NCI-H128 (cell line): ENCODE results near the gene EPS8.

Source experiments
- DNase-seq: peaks from one replicate; lab custom pipeline; 2025; ENCODE audit not compliant: unreplicated experiment; lab: John Stamatoyannopoulos, UW

Gene EPS8

DNA sequence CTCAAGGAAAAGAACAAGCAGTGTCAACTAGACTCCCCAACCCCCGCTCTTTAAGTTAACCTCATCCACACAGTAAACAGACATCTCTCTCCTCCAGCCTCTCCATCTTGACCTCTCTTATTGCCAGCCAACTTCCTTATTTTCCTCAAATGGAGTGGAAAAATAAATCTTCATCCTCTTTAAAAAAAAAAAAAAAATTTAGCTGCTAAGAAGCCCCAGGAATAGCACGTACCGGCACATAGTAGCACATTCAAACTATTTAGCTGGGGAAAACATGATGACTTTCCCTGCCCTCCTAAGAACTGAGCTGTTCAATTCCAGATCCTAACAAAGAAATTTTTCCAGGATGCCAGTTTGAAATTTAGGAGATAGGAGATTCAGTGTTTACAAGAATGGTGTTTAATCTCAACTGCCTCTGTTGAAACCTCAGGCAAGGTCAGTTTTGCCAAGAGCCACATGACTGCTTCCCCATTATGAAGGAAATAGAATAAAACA, 90.8 kb downstream of the EPS8 start:
- DNase-seq: no peak

DNA sequence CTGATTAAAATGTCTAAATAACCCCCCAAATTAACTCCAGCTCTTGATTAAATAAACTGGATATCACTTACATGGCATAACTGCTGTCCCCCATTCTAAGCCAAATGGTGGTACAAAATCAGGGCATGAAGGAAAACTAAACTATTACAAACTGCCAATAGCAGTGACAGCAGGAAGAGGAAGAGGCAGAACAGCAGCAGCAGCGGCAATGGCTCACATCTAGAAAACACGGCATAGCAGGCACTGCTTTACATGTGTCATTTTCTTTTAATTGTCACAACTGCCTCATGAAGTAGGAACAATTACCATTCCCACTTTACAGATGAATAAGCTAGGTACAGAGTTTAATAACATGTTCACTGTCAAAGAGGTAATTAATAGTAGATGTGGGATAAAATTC, 92.0 kb downstream of the EPS8 start:
- no peak for DNase-seq

DNA sequence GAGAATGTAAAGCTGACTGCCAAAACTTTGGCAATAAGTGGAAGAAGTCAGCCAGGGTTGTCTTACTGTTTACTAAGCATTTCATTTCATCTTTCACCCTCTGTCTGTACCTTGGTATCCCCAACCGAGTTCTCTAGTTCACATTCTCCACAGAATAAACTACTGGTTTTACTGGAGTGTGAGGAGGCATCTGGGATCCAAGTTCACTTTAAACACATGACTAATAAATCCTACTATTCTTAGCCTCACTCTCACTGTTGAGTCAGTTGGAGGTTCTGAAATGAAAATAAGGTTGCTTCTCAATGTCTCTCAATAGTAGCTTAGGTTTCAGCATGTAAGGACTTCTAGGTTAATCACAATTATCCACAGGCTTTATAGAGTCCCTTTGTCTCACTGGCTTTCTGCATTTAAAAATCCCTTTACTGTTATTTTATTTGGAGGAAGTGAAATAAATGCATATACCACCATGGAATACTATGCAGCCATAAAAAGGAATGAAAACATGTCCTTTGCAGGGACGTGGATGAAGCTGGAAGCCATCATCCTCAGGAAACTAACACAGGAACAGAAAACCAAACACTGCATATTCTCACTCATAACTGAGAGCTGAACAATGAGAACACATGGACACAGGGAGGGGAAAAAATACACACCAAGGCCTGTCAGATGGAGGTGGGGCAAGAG, 95.8 kb downstream of the EPS8 start:
- no peak for DNase-seq

DNA sequence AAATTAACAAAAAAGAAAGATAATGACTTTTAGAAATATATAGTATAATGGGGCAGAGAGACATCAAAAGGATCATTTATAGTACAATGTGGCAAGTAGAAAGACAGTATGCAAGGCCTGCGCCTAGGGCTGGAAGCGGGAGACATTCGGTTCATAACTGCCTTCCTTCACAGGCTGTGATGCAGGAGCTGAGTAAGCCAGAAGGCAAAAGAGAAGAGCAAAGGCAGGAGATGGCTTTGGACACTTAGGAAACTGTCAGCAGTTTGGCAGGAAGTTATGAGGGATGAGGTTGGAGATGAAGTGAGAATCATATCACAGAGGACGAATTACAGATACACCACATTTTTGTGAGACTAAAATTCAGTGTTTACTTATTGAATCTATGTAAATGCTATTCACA, 97.8 kb downstream of the EPS8 start:
- no peak for DNase-seq

DNA sequence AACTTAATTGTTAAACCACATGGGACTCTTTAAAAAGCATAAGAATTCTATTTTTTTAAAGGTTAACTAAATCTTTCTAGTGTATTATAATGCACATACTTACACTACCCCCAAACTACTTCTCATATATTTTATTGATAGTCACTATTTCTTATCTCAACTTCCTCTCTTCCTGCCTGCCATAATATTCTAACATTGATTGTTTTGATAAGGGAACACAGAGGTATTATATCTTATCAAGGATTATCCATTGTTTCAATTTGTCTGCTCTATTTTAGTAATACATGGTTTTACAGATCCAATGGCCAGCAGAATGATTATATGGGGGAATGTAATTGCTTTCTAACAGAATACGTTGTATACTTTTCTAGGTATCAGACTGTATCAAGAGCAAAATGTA, 98.9 kb downstream of the EPS8 start:
- no peak for DNase-seq

DNA sequence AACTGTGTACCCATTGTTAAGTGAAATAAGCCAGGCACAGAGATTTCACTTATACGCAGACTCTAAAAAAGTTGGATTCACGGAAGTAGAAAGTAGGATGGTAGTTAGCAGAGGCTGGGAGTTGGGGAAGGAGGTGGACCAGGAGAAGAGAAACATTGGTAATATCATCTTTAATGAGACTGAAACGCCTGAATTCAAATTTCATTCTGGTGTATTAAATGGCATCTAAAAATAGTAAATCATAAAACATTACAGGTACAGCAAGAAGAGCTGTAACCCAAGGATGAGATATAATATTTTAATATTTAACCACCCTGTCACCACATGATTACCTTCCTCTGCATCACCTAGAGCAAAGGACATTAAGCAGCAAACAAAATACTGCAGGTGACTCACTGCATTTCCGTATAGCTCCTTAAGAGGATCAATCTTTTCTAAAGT, 99.4 kb downstream of the EPS8 start:
- DNase-seq: no peak

DNA sequence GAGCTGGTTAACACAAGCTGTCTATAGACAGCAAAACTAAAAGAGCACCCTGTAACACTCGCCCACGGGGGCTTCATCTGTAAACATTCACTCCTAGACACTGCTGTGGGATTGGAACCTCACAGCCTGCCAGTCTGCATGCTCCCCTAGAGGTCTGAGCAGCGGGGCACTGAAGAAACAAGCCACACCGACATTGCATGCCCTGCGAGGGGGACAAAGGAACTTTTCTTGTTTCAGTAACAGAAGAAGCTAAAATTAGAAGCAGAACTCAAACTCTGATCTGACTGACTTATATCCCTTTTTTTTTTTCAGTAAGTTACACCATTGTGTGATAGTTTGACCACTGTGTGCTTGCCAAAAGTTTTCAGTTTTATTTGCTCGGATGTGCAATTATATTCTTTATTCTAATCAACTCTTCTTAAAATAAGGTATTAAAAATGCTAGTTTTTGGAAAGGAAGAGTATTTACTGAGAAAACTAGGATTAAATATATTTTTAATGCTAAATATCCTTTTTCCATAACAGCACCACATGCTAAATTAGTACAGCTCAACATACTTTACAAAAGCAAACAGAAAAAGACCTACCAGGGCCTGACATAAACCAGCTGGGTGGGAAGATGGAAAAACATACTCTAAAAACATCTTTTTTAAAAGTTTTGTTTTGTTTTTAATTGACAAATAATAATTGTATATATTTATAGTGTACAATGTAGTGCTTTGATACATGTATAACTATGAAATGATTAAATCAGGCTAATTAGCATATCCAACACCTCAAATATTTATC, 100.2 kb downstream of the EPS8 start:
- DNase-seq: no peak

DNA sequence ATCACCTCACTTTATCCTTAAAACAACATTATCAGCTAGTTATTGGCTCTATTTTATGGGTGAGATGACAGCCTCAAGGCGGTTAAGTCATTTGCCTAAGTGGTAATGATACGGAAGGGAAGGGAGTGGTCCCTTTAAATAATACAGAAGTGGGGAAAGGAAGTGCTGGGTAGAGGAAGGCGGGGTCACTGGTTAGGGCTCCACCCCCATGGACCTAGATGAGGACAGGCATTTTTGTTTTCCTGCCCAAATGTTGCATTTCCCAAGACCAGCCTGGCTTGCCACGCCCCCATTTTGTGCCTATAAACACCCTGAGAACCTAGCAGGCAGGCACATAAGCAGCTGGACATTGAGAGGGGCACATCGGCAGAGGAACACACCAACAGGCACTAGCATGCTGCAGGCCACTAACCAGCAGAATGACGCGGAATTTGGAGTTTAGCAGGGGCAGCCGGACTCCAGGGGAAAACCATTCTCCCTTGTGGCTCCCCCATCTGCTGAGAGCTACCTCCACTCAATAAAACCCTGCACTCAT, 100.9 kb downstream of the EPS8 start:
- DNase-seq: no peak

DNA sequence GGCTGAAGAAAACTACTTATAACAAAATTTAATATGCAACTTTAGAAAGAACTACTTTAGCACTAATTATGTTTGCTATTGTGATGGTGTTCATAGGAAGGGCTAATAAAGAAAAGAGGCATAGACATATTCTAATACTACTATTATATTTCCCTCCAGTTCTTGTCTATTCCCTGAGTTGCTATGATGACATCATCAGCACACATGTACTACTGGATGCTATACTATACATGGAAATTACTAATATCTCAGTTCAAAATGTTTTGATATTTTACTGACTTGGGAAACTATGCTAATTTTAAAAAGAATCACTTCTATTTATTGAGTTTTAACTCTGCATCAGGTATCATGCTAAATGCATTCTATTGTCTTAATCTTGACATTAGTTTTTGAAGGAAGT, 101.6 kb downstream of the EPS8 start:
- DNase-seq: no peak

DNA sequence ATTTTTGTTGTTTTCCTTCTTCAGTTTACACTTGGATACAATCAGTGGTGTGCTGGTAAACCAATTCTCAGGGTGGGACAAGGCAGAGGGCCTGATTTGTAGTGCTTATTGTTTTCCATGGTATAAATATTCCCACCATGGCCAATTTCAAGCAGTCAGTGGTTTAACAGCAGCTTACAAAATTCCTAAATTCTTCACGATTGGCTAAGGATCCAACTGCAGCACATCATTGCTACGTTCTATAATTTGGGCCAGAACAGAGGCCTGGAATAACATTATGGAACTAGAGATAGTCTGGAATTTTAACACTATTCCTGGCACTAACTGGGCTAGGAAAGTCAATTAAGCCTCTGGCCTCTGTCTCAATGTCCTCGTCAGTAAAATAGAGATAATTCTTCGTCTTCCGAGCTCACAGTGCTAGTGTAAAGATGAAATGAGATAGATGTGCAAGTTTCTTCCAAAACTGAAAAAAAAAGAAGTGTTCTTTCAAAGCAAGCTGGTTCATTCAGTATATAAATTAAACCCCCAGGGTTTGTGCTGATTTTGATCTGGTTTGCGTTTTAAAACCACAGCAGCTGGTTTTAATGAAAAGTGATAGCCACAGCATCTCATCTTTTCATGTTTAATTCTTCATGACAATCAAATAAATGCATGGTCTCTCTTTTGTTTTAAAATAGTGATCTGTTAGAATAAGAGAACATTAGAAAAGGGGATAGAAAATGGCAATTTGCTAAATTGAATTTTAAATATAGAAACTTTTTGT, 104.1 kb downstream of the EPS8 start:
- DNase-seq: no peak

DNA sequence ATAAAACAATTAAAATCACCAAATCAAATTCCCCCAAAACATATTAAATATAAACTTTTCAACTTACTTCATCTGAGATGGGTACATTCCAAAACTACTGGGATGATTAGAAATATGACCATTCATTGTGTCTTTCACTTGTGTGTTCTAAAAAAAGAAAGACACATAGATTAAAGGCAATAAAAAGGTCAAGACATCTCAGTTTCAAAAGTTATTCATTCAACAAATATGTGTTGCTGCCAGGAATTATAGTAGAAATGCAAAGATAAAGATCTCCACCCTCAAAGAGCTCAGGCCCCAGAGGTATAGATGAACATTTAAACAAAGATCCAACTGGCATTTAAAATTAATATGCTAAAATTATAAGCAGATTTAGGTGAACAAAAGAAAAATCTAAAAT, 106.4 kb downstream of the EPS8 start:
- DNase-seq: no peak

DNA sequence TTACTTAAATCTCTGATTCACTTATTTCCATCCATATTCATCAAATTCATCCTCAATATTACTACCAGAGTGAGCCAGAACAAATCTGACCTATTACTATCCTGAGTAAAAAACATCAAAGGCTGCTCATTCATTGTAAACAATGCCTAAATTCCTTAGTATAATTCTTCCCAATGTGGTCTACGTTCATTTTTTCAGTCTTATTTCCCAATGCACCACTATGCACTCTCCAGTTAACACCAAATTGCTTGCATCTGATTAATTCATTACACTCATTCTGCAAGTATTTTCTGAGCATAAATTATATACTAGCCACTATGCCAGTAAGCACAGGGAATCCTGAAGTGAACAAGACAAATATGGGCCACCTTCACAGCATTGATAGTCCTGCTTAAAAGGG, 110.0 kb downstream of the EPS8 start:
- no peak for DNase-seq

DNA sequence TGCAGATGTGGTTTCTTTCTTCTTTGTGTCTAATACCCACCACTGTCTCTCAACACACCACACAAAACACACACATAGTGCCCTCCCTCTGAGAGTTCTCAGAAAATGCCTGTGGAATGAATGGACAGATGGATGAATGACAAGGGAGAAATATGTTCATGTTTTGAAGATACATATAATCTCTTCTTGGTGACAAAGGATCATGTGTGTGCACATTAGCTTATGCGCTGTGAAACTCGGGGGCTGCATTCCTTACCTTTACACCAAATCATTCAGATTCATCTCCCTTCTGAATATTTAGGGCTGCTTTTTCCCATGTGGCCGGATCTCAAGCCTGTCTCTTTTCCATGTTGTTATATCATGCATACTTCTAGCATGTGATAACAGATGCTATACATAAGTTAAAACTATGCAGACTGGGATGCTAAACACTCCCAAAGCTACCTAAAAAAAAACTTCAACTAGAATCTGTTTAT, 111.4 kb downstream of the EPS8 start:
- no peak for DNase-seq

DNA sequence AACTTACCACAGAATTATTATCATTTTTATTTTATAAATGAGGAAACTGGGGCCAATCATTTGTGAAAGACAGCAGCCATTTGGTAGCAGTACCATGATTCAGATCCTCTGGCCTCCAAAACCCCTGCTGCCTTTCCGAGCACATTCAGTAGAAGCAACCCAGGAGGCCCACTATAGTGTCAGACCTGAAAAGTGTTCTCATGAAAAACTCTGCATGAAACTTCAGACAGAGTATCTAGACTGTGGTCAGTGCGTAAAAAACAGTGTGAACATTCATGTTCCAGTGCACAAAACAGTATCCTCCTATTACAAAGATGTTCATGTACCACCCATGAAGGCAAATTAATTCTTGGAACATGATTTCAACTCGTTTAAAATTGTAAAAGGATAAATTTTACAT, 112.0 kb downstream of the EPS8 start:
- no peak for DNase-seq

DNA sequence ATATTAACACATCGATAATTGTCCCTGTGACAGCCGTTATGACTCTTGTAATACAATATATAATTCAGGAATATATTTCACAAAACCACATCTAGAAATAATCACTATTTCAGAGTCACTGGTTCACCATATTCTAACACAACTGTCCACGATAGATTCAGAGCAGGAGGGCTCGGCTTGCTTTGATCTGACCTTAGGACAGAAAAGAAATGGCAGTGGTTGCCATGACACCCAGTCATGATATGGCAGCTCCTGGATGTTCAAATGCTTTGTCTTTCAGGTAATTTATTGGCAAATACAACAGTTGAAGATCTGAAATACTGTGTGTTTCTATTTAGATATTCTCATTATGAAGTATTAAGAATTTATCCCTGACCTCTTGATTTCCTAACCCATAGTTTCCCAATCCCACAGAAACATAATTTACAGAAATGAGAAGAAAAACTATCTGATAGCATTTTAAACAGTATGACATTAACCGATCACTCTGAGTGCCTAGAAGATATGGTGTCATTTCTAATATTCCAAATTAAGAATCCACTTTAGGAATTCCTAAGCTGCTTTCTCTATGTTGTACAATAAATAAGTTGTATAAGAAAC, 116.4 kb downstream of the EPS8 start:
- no peak for DNase-seq

DNA sequence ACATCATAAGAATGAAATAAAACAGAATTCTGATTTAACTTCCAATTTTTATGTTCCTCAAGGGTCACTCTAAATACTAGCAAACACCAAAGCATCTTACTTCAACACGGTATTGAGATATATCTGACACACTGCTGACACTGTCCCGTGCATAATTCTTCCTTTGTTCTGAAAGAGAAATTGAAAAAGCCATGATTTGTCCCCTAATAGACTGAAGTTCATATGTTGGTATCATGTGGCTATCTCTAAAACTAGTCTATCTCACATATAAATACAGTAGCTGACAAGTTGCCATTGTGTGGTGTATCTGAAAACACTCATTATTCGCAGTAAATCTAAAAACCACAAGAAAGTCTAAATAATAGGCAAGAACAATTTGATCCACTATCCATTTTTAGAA, 118.4 kb downstream of the EPS8 start:
- DNase-seq: no peak

DNA sequence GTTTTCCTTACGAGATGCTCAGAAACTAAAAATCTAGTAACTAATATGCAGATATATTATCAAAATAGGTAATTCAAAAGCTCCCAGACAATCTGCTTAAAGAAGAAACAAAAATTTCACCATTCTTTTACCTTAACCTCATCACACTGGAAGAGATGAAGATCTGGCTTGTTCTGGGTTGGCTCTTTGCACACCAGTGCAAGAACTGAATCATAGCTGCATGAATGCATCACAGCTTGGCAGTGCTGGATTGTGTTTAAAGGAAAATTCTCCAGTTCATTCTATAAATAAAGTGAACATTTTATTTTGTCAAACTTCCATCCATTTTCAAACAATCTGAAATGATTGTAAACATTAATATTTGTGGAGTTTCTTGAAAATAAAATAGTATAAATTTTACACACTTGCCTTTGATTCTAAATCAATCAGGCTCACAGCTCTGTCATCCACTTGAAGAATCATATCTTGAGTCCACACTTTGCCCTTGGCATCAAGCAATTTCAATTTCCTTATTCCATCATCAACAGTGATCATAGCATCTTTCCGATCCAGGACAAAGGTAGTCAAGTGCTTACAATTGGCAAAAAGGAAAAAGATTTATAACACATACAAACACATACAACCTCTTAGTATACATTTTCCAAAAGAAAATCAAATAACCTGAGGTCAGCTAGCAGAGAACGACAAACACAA, 119.8 kb downstream of the EPS8 start:
- DNase-seq: no peak

DNA sequence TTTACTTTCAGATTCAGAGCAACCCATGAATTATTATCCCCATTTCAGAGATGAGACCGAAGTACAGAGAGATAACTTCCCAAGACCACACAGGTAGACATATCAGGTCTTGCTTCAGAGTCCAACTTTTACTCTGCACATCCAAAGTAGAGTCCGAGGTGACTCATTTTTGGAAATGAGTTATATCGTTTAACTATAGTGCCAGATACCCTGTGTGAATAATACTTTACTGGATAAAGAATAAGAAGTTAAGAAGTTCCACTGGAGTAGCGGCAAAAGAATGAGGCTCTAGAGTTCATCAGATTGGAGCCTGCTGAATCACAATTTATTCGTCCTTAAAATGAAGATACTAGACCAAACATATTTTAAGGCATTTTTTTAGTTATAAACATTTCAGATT, 124.7 kb downstream of the EPS8 start:
- DNase-seq: no peak

DNA sequence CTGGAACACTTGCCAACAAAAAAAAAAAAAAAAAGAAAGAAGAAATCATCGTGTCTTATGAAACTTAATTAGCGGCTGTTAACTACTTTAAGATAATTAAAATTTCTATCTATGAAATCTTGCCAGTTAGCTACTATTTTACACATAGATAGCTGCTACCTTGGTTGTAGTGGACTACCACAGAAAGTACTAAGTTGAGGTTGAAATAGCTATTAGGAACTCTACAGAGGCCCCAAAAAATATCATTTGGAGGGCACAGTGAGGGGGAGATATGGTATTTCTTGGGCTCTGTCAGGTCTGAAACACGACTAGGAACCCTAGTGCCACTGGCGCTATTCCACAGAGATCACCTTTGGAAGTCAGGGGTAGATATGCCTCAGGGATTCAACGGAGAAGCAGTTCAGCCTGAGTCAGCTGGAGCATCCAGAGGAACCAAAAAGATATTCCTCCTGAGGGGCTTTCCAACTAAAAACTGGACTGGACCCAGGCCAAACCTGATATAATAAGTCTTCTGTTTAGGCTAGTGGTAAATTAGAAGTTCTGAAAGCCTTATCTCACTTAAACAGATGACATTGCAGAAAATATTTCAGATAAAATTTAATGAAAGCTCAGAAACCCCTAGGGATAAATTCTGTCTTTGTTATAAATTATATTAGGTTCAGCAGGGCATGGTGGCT, 126.1 kb downstream of the EPS8 start:
- no peak for DNase-seq
